OCI-LY1 (cell line): ENCODE results near the gene PSMD14.

Source experiments
- CTCF ChIP-seq: fragments of 200-600 bp; sonication (generic), shearing (Covaris generic); IDR thresholded peaks from 2 replicates; pipeline ENCODE4 v1.5.1; 2017; ENCODE audit warnings: mild to moderate bottlenecking, antibody characterized with exemption, low read length, moderate library complexity, mixed read lengths
- EZH2 ChIP-seq: fragments of 200-600 bp; sonication (generic), shearing (Covaris generic); IDR thresholded peaks from 2 replicates; pipeline ENCODE4 v1.8.0; 2017; ENCODE audit warnings: borderline replicate concordance, mixed run types, mild to moderate bottlenecking, antibody characterized with exemption, low read length, moderate library complexity, mixed read lengths

GRCh38 chr2:161269111-161269510 is 39.1 kb upstream of the PSMD14 start:
- no peak for TF ChIP-seq CTCF
- TF ChIP-seq EZH2: no peak
